Stimulated activated CD4-positive, alpha-beta T cell treated with anti-CD3 and anti-CD28 coated beads, Interleukin-1b, Interleukin-23, amount 100 ng/mL, for 48 hours (primary cell): Measurements from ENCODE around the gene KRT37.
"Not testable (repeated sequence)": the region's sequence is repeated elsewhere in the genome, so short reads cannot be mapped to it uniquely, and the experiment has no call there.

Experiments
- DNase-seq: peaks from one replicate; pipeline ENCODE4 v3.0.0-alpha.2; 2020

Gene KRT37

DNA sequence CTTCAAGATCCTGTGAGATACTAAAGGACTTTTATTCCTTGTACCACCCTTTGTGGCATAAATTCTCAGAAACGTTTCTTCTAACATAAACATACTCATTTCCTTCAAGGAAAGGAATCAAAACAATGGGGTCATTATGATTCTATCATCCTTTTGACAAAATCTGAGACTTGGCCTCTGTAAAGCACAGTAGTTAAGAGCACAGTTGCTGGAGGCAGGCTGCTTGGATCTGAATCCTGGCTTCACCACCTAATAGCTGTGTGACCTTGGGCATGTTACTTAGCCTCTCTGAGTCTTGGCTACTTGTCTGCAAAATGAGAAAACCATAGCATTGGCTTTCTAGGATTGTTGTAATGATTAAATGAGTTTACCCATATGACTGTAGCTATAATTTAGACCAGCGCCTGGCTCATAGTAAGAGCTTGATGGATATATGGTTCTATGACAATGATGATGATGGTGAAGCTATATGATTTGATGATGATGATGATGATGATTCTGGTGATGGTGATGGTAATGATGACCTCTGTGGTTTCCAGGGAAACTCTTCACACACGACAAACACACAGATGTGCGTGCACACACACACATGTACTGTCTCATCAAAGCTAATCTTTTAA lies 20.9 kb downstream of the KRT37 start:
- no peak for DNase-seq

GRCh38 chr17:41402161-41402560 lies 22.2 kb downstream of the KRT37 start:
- DNase-seq = no peak

GRCh38 chr17:41396996-41397660 lies 27.3 kb downstream of the KRT37 start, which contains the start of gene KRT31:
KRT31 (minus strand) TSS chr17:41397608; CDS start chr17:41397539, 69 bp downstream.
- DNase-seq = no peak

DNA sequence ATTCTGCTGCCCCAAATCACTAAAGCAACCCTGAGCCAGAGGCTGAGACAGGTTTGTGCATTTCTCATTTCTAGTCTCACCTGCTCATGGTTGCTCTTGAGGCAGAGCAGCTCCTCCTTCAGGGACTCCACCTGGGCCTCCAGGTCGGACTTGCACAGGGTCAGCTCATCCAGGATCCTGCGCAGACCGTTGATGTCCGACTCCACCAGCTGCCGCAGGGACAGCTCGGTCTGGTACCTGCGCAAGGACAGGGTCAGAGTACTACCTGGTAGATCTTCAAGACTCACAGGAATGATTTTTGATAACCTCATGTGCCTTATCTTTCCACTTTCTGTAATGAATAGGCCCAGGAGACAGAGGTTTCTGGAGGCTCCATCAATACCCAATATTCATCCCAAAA lies 28.0 kb downstream of the KRT37 start:
- no peak for DNase-seq

GRCh38 chr17:41395611-41396010 lies 28.8 kb downstream of the KRT37 start:
- no peak for DNase-seq

GRCh38 chr17:41395044-41395443 lies 29.3 kb downstream of the KRT37 start:
- not testable (repeated sequence) for DNase-seq

DNA sequence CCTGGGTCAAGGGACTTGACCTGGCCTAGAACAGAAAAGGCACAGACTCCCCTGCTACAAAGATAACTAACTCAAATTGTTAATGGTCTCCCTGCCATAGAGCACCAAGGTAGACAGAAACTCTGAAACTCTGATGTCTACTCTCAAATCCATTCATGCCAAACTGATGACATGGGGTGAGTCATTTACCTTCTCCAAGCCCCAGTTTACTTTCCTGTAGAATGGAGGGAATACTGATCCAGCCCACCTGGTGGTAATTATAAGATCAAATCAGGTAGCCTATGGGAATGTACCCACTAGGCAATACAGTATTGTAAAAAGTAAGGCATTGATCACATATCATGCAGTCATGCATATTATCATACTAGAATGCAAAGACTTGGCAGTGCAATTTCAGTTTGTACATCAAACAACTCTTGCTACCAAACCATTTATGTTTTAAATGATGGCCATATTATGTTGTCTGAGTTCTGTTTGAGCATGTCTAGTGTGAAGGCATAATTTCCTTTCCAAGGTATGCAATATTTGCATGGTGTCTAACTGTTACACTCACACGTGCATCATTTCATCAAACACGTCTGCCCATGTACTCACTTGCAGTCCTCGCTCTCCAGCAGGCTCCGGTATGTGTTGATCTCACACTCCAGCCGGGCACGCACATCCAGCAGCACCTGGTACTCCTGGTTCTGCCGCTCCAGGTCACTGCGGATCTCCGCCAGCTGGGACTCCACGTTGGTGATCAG lies 30.0 kb downstream of the KRT37 start:
- no peak for DNase-seq

DNA sequence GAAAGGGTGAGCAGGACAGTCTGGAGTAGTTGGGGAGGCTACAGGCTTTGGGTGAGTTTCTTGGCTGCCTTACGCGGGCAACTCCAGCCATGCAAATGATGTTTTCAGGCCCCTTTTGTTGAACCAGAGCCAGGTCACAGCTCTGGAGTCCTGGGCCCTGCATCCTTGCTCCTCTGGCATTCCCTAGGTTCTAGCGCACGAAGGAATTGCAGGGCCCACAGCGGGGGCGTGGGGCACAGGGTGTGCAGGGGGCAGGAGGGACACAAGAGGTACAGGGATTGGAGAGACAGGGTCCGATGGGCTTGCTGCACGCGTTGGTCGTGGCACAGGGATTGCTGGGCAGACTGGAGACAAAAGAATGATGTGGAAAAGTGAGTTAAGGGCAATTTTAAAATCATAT lies 30.6 kb downstream of the KRT37 start:
- DNase-seq = no peak

DNA sequence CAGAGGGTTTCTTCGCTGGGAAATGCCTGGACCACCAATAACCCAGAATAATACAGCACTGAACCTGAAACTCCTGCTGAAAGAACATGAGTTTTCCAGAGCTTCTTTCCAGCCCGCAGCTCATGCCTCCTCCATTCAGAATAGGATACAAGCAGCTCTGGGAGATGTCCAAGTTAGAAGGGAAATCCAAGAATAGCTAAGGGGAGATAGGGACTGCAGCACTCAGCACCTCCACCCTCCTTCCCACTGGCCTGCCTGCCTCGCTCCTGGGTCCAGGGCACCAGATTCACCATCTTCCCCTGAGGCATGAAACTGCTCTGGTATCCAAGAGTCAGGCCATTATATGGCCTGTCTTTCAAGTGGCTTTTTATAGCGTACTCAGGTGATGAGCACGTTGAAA lies 31.1 kb downstream of the KRT37 start:
- DNase-seq = no peak

- no peak for DNase-seq
Observed at GRCh38 chr17:41392278-41392677, 32.1 kb downstream of the KRT37 start.

GRCh38 chr17:41391535-41391934 lies 32.9 kb downstream of the KRT37 start:
- no peak for DNase-seq

- no peak for DNase-seq
Observed at GRCh38 chr17:41390411-41390938, 33.9 kb downstream of the KRT37 start.

- DNase-seq = no peak
Observed at GRCh38 chr17:41387670-41388069, 36.7 kb downstream of the KRT37 start.

- DNase-seq = no peak
Observed at GRCh38 chr17:41386227-41386626, 38.2 kb downstream of the KRT37 start.

DNA sequence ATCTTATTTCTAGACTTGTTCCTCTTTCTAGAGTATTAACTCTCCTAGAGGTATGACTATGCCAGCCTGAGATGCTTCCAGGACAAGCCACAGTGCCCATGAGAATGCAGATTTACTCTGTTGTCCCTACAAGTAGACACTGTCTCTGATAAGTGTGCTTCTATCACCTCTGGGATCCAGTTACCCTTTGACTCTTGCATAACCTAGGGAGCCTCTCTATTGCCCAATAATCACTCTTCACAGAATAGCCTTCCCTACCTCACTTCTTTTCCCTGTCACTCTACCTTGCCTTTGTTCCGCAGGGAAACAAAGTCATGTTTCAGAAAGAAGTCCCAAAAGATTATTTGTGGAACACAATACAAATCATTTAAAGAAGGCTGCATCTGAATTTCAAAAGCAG lies 40.7 kb downstream of the KRT37 start:
- no peak for DNase-seq

DNA sequence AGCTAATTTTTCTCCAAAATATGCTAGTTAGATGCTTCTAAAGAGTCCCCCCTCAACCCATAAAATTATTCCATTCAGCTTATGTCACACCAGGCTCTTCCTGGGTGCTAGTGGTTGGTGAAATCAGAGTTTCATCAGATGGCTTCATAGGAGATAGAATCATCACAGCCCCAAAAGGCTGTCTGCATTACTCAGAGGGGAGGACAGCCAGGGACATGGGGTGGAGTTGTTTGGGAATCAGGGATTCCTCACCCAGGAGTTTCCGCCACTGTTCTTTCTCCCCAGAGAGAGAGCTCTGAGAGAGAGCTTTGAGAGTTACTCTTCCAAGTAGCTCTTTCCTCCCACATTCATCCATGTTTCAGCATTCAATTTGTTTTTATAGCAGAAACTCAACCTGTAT lies 42.0 kb downstream of the KRT37 start:
- no peak for DNase-seq

DNA sequence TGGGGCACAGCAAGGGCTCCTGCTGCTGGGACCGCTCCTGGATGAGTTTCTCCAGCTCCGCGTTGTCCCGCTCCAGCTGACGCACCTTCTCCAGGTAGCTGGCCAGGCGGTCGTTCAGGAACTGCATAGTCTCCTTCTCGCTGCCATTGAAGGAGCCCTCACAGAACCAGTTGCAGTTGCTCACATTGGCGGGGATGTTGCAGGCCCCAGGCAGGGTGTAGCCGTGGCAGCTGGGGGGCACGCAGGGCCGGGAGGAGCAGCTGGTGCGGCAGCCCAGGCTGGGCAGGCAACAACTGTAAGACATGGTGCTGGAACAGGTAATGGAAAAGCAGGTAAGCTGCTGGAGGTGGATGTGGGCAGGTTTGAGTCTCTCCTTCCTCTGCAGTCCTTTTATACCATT lies 42.4 kb downstream of the KRT37 start, which contains the start of gene KRT34:
Gene KRT34, minus strand, starts transcription at position 364 of the 400 bp plus-strand sequence. Its CDS starts 60 bp downstream, at position 304.
- not testable (repeated sequence) for DNase-seq

- DNase-seq = not testable (repeated sequence)
Observed at GRCh38 chr17:41380091-41380490, 44.3 kb downstream of the KRT37 start.

GRCh38 chr17:41377546-41377945 lies 46.8 kb downstream of the KRT37 start:
- no peak for DNase-seq
